Testis (tissue), 2 donors: ENCODE results near the gene CCNY.

Experiments used
- POLR2A ChIP-seq: fragments of 450-650 bp; IDR thresholded peaks from one replicate; pipeline ENCODE4 v1.6.1; 2017; ENCODE audit warnings: antibody characterized with exemption, mild to moderate bottlenecking, moderate library complexity
- TF ChIP-seq, protein P1 (sequence below), 3 experiments: fragments of 450-650 bp in 2 of 3; fragments of 200-600 bp in 1 of 3; sonication (generic) in 1 of 3; IDR thresholded peaks; one replicate each; pipeline ENCODE4 v1.5.1; 2016 to 2019; ENCODE audit warnings: antibody characterized with exemption in 3 of 3, mild to moderate bottlenecking in 2 of 3, moderate library complexity in 1 of 3

DNA sequence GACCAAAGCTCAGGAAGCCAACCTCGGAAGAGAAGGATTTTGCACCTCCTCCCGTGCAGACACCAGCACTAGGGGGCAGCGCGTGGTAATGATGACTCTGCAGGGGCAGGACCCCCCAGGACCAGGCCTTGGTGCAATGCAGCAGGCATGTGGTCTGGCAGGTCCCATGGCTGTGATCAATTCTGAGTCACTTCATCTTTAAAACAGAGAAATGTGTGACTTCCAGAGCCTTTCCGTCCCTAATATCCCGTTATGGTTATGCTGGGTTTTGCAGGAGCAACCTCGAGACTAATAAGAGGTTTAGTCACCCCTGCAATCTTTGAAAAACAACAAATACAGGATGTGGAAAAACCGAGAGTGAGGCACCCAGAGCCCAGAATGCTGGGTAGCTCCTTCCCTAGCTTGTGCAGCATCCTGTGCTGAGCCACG, 238.6 kb downstream of the CCNY start:
- TF ChIP-seq, protein P1, sequence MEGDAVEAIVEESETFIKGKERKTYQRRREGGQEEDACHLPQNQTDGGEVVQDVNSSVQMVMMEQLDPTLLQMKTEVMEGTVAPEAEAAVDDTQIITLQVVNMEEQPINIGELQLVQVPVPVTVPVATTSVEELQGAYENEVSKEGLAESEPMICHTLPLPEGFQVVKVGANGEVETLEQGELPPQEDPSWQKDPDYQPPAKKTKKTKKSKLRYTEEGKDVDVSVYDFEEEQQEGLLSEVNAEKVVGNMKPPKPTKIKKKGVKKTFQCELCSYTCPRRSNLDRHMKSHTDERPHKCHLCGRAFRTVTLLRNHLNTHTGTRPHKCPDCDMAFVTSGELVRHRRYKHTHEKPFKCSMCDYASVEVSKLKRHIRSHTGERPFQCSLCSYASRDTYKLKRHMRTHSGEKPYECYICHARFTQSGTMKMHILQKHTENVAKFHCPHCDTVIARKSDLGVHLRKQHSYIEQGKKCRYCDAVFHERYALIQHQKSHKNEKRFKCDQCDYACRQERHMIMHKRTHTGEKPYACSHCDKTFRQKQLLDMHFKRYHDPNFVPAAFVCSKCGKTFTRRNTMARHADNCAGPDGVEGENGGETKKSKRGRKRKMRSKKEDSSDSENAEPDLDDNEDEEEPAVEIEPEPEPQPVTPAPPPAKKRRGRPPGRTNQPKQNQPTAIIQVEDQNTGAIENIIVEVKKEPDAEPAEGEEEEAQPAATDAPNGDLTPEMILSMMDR (IDR thresholded peaks at IDR 0.05): no peak
- TF ChIP-seq POLR2A: no peak
